Measurements from ENCODE around the gene STK17A. TPM values are rescaled to one million over a fixed set of nuclear protein-coding genes. Genes with fewer than 3 reads are reported as not detected.

Gene STK17A
- total RNA-seq, 1 experiment from 2014 or later = 9.8 TPM

DNA sequence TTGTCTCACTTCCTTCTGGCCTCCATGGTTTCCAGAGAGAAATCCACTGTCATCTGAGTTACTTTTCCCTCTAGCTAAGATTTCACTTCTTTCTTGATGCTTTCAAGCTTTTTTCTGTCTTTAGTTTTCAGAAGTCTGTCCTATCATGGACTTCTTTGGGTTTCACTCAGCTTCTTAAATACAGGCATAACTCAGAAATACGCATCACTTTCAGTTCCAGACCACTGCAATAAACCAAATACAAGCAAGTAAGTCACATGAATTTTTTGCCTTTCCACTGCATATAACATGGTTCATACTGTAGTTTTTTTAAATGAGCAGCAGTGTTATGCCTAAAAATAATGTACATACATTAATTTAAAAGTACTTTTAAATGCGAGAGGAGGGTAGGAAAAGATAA is 48.7 kb downstream of the STK17A start:
- no peak overlapping the region for H3K56ac ChIP-seq (ENCODE audit: insufficient read length, low read depth, low read length)
- H3K27me3 Mint-ChIP-seq (ENCODE audit: low read depth) = no peaks in the 10 kb centered on the region
- H3K18ac ChIP-seq (ENCODE audit: insufficient read length, low read depth, low read length) = no peak overlapping the region
- H4K5ac ChIP-seq (ENCODE audit: insufficient read length, low read depth, low read length) = no peak overlapping the region
- H3K27me3 ChIP-seq (ENCODE audit: insufficient read depth, low read length) = no peaks in the 10 kb centered on the region
- no peak overlapping the region for H3K27ac Mint-ChIP-seq
- H3K36me3 Mint-ChIP-seq (ENCODE audit: insufficient read depth in 1 of 3, low read depth in 3 of 3) = peaks cover 13 to 64% (median 34%) of the 10 kb centered on the region in 3 experiments; a peak in 6 of 7 replicates
- H3K79me2 ChIP-seq (ENCODE audit: insufficient read depth, low read length) = no peaks in the 10 kb centered on the region
- H2BK5ac ChIP-seq (ENCODE audit: insufficient read length, low read length) = no peak overlapping the region
- no peak overlapping the region for H3T11ph ChIP-seq (ENCODE audit: low read length)
- TF ChIP-seq, protein P1, sequence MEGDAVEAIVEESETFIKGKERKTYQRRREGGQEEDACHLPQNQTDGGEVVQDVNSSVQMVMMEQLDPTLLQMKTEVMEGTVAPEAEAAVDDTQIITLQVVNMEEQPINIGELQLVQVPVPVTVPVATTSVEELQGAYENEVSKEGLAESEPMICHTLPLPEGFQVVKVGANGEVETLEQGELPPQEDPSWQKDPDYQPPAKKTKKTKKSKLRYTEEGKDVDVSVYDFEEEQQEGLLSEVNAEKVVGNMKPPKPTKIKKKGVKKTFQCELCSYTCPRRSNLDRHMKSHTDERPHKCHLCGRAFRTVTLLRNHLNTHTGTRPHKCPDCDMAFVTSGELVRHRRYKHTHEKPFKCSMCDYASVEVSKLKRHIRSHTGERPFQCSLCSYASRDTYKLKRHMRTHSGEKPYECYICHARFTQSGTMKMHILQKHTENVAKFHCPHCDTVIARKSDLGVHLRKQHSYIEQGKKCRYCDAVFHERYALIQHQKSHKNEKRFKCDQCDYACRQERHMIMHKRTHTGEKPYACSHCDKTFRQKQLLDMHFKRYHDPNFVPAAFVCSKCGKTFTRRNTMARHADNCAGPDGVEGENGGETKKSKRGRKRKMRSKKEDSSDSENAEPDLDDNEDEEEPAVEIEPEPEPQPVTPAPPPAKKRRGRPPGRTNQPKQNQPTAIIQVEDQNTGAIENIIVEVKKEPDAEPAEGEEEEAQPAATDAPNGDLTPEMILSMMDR (conservative IDR thresholded peaks at IDR 0.05) = no peak
- no peak overlapping the region for H4K91ac ChIP-seq (ENCODE audit: insufficient read length, low read depth, low read length)
- no peaks in the 10 kb centered on the region for H3K9me3 ChIP-seq (ENCODE audit: control insufficient read depth, low read depth, low read length)
- H2BK15ac ChIP-seq (ENCODE audit: low read depth, low read length) = no peak overlapping the region
- no peak overlapping the region for H3K4me3 Mint-ChIP-seq
- H3K9me3 Mint-ChIP-seq = no peaks in the 10 kb centered on the region
- no peak overlapping the region for H3K27ac ChIP-seq (ENCODE audit: insufficient read length, low read depth, low read length)
- no peaks in the 10 kb centered on the region for H4K20me1 ChIP-seq (ENCODE audit: control insufficient read depth, insufficient read depth, insufficient read length)
- H3K23ac ChIP-seq (ENCODE audit: insufficient read length, low read depth, low read length) = no peak overlapping the region
- H4K8ac ChIP-seq (replicated peaks; ENCODE audit: insufficient read length, low read depth, low read length) = no peak overlapping the region
- no peak overlapping the region for H3K9ac ChIP-seq (ENCODE audit: extremely low read depth, insufficient read length, low read length)
- H3K4me1 ChIP-seq (ENCODE audit: insufficient read depth, low read length) = no peaks in the 10 kb centered on the region
- no peak overlapping the region for H2BK12ac ChIP-seq (ENCODE audit: insufficient read length, low read depth, low read length)
- no peak for DNase-seq
- H3K23me2 ChIP-seq (ENCODE audit: insufficient read length, low read depth, low read length, poor library complexity, severe bottlenecking) = no peaks in the 10 kb centered on the region
- H3K79me1 ChIP-seq (ENCODE audit: insufficient read depth, low read depth, low read length, poor library complexity, severe bottlenecking) = no peaks in the 10 kb centered on the region
- no peak overlapping the region for H2BK20ac ChIP-seq (ENCODE audit: low read depth, low read length, poor library complexity, severe bottlenecking)
- no CpG with 5 or more reads among the region's 2 CpGs for WGBS (ENCODE audit: extremely low coverage, insufficient read length, low lambda C conversion rate)
- no peak overlapping the region for H3K4me2 ChIP-seq (ENCODE audit: insufficient read depth, insufficient read length, low read length)
- H3K4me1 Mint-ChIP-seq = no peaks in the 10 kb centered on the region
- no peak overlapping the region for H2BK120ac ChIP-seq (ENCODE audit: low read depth, low read length, poor library complexity, severe bottlenecking)
- H2AK5ac ChIP-seq (ENCODE audit: insufficient read length, low read length) = no peak overlapping the region
- H3K14ac ChIP-seq (ENCODE audit: insufficient read depth, low read length) = no peak overlapping the region
- H2AFZ ChIP-seq (ENCODE audit: low read length) = no peak overlapping the region
- no peak overlapping the region for H3K4ac ChIP-seq (ENCODE audit: low read depth, low read length)

Data from H9 (cell line).